GM19240 (cell line): ENCODE measurements around the gene MT1A.
"Not testable (repeated sequence)": the region's sequence is repeated elsewhere in the genome, so short reads cannot be mapped to it uniquely, and the experiment has no call there.

ENCODE experiments used
- DNase-seq: peaks from one replicate; pipeline ENCODE4 v3.0.0; 2011; ENCODE audit warnings: low spot score; ENCODE audit not compliant: insufficient read length

Gene MT1A

DNA sequence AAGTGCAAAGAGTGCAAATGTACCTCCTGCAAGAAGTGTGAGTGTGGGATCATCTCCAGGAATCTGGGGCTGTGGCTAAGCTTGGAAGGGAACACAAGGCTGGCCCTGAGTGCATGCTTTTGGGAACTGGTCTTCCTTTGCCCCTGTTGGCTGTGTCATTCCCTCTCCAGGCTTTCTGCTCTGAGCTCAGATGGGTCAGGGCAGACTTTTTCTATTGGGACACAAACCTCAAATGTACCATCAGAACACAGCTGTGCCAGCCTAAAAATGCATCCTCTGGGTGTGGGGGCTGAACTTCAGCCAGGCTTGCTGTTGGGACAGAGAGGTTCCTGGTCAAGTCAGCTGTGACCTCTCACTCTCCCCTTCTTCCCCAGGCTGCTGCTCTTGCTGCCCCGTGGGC lies 14.1 kb downstream of the MT1A start:
- DNase-seq: no peak

DNA sequence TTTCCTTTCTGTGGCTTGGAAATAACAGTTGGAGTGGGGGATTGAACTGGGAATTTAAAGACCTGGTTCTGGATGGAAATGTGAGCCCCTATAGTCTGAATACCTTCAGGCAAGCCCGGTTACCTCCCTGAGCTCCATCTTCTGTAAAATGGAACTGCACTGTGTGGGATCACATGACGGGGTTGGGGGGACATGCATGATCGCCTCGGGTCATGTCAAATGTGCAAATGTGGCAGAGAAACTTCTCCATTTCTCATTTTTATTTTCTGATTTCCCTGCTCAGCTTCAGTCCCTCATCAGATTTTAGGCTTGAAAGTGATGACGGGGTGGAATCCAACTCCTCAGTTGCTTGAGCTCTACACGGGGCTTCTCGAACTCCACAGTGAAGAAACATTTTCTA lies 14.8 kb downstream of the MT1A start:
- no peak for DNase-seq

- peak; percentile 22 for DNase-seq
These were observed 19.3 kb downstream of the MT1A start, which contains the start of gene MT1F for GRCh38 chr16:56657555-56658326. Gene MT1F (plus strand): TSS chr16:56657959. CDS start chr16:56658059, 100 bp downstream.

GRCh38 chr16:56658327-56658875 lies 19.9 kb downstream of the MT1A start:
- DNase-seq: no peak

DNA sequence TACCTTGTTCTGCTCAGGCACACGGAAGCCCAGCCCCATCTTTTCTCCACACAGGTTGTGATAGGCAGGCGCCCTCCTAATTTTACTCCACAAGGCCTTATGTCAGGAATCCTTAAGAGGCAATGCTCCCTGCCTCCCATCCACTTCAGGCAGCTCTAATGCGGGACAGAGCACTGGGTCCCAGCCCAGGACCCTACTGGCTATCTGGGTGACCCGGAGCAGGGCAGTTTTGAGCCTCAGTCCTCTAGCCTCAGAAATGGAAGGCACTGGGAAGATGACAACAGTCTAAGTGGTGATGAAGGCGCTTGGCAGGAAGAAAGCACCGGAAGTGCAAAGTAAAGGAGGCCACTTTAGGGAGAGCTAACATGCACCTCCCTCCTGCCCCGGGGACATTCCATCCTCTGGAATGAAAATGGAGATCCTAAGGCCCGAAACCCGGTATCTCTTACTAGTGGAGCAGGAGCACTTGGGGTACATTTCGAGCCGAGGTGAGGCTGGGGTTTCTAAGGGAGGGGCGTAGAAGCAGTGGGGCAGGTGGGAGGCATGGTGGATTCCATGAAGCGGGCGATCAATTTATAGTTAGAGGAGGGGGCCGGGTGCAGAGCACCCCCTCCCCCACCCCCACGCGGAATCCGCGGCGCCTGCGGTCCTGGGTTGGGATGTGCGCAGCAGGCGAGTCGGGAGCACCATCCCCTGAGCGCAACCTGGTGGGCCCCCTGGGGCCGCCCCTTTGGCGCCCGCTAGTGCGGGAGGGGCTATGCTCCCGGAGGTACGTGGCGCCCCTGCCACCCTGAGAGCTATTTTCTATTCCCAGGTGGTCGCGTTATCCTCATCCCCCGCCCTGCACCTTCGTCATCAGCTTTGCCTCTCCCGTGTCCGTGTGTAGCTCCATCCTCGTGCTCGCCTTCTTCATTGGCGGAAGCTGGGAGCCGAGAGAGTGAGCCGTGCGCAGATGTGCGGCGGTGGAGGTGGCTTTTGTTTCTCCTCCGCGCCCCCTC lies 24.2 kb downstream of the MT1A start:
- no peak for DNase-seq

- DNase-seq: no peak
These were observed 26.0 kb downstream of the MT1A start for GRCh38 chr16:56664506-56664905.

DNA sequence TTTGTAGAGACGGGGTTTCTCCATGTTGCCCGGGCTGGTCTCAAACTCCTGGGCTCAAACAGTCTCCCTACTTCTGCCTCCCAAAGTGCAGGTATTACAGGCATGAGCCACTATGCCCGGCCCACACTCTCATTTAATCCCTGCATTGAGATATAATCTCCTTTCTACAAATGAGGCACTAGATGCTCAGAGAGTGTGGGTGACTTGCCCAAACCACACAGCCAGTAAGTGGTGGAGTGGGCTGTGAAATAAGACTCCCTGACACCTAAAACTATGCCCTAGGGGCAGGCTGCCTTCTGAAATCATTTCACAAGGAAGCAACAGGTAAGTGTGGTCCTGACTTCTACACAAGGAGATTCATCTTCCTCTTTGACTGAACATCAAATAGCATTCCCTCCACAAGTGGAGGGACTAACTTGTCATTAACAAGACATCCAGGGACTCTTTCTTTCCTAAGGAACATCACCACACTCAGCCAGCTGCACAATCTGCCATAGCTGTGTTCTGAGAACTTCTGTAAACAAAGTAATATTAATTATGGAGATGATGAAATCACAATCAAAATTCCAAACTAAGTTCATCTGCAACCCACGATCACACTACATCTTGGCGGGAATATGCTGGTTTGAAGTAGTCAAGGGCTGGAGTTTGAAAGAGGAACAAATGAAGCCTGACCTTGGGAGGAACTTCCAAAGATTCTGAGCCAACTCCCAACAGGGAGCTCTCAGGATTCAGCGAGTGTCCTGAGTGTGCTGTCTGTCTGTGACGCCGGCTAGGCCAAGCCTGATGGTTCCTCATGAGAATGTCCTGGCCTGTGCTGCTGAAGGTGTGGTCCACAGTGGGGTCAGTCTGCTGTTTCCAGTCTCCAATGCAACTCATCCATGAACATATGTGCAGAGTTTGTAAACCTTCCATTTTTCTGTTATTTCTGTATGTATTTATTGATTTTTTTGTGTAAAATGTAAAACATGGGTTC lies 27.1 kb downstream of the MT1A start:
- not testable (repeated sequence) for DNase-seq

DNA sequence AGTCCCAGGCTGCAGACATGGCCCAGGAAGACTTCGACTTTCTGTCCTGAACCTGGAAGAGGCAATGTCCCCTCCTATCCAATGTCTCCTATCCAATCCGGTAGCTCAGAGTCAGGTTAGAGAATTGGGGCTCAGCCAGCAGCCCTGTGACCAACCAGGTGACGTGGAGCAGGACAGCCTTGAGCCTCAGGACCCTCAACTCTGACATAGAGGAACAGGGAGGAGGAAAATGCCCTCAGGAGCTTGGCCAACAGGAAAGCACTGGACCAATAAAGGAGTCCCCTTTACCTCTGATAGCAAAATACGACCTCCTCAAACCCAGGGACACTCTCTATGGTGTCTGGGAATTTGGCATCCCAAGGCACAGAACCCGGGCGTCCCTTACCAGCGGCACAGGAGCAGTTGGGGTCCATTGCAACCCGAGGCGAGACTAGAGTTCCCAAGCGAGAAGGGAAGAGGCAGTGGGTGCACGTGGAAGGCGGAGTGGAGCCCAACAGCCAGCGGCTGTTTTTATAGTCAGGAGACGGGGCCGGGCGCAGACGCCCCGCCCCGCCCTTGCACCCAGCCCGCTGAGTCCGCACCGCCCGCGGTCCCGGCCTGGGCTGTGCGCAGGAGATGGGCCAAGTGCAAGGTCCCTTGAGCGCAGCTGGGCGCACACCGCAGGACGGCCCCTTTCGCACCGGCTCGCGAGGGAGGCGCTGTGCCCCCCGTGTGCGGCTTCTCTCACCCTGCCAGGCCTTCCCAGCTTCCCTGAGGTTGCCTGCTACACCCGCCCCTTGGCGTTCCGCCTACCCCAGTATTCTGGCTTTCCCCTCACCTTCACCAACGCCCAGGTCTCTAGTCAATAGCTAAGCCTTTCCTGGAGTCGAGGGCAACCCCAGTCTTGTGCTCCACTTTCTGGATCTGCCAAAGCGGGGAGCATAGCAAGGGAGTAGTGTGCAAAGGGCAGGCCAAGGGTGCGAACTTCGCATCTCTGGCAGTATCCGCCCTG lies 29.4 kb downstream of the MT1A start, which contains the start of gene MT1G:
TSS of gene MT1G (minus strand) at position 485 of the 991 bp plus-strand sequence. CDS start at position 413, 72 bp downstream.
- DNase-seq: no peak

DNA sequence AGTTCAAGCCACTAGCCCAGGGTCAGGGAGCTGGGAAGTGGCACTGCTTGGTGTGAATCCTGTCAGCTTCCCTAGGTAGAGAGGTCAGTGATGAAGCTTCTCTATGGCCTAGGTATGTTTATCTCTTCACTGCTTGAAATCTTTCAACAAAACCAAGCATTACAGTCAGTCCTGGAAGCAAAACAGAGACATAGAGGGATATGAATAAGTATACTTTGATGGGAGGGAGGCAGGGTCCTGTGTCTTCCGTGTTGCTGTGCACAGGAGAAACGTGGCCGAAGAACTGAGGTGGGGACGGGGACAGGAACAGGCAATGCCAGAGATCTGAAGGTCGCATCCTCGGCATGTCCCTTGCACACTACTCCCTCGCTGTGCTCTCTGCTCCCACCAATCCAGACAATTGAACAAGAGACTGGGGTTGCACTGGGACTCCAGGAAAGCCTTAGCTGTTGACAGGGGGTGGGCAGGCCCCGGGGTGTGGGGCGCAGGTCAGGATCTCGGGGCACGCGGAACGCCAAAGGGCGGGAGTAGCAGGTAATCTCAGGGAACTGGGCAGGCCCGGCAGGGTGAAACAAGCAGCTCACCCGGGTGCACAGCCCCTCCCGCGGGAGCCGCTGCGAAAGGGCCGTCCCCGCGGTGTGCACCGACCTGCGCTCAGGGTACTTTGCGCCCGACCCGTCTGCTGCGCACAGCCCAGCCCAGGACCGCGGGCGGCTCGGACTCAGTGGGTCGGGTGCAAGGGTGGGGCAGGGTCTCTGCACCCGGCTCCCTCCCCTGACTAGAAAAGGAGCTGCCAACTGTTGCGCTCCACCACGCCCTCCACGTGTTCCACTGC lies 30.8 kb downstream of the MT1A start, which contains the start of gene MT1H:
TSS of gene MT1H (plus strand) at position 810 of the 835 bp plus-strand sequence. CDS start 71 bp downstream, outside the sequence.
- DNase-seq: no peak

GRCh38 chr16:56669840-56670619 lies 31.6 kb downstream of the MT1A start:
- DNase-seq: no peak

- DNase-seq: no peak
These were observed 32.1 kb downstream of the MT1A start for GRCh38 chr16:56670620-56670934.

GRCh38 chr16:56671691-56672090 lies 33.2 kb downstream of the MT1A start:
- not testable (repeated sequence) for DNase-seq

GRCh38 chr16:56672171-56672570 lies 33.7 kb downstream of the MT1A start:
- DNase-seq: not testable (repeated sequence)

GRCh38 chr16:56672761-56673536 lies 34.5 kb downstream of the MT1A start:
- DNase-seq: no peak

GRCh38 chr16:56673921-56674320 lies 35.5 kb downstream of the MT1A start:
- no peak for DNase-seq

DNA sequence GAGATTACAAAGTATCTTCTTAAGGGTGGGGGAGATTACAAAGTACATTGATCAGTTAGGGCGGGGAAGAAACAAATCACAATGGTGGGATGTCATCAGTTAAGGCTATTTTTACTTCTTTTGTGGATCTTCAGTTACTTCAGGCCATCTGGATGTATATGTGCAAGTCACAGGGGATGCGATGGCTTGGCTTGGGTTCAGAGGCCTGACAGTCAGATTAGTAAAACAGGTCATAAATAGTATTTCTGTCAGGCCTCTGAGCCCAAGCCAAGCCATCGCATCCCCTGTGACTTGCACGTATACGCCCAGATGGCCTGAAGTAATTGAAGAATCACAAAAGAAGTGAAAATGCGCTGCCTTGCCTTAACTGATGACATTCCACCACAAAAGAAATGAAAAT lies 36.1 kb downstream of the MT1A start:
- not testable (repeated sequence) for DNase-seq

DNA sequence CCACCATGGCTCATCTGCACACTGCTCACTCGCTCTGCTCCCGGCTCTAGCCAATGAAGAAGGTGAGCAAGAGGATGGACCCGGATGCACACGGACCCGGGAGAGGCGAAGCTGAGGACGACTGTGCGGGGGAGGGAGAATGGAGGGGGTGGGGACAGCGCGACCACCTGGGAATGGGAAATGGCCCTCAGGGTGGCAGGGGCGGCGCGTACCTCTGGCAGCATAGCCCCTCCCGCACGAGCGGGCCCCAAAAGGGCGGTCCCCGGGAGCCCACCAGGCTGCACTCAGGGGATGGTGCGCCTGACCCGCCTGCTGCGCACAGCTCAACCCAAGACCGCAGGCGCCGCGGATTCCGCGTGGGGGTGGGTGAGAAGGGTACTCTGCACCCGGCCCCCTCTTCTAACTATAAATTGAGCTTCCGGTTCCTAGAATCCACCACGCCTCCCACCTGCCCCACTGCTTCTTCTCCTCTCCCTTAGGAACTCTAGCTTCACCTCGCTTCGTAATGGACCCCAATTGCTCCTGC lies 37.3 kb downstream of the MT1A start:
- DNase-seq: no peak
